Stomach (tissue), 4 donors: ENCODE results near the gene CNGA1.

Experiments used
- POLR2A ChIP-seq, 4 donors: fragments of 450-650 bp; IDR thresholded peaks; one replicate each; pipeline ENCODE4 v1.6.1; 2016; ENCODE audit warnings: antibody characterized with exemption in 4 of 4, control low read depth in 2 of 4, mild to moderate bottlenecking in 1 of 4, moderate library complexity in 1 of 4
- POLR2AphosphoS5 ChIP-seq, 3 donors: sonication (generic); formaldehyde crosslinking; IDR thresholded peaks; one replicate each; pipeline ENCODE4 v1.6.1; 2016; ENCODE audit warnings: antibody characterized with exemption in 3 of 3
- TF ChIP-seq, protein P1 (sequence below), 7 experiments: fragments of 450-650 bp in 4 of 7; fragments of 200-600 bp in 3 of 7; sonication (generic) in 3 of 7; IDR thresholded peaks; one replicate each; pipeline ENCODE4 v1.5.1; 2016 to 2019; ENCODE audit warnings: antibody characterized with exemption in 7 of 7, control low read depth in 2 of 7, mild to moderate bottlenecking in 1 of 7

GRCh38 chr4:48015216-48015615, 1.3 kb downstream of the CNGA1 start:
- TF ChIP-seq, protein P1, sequence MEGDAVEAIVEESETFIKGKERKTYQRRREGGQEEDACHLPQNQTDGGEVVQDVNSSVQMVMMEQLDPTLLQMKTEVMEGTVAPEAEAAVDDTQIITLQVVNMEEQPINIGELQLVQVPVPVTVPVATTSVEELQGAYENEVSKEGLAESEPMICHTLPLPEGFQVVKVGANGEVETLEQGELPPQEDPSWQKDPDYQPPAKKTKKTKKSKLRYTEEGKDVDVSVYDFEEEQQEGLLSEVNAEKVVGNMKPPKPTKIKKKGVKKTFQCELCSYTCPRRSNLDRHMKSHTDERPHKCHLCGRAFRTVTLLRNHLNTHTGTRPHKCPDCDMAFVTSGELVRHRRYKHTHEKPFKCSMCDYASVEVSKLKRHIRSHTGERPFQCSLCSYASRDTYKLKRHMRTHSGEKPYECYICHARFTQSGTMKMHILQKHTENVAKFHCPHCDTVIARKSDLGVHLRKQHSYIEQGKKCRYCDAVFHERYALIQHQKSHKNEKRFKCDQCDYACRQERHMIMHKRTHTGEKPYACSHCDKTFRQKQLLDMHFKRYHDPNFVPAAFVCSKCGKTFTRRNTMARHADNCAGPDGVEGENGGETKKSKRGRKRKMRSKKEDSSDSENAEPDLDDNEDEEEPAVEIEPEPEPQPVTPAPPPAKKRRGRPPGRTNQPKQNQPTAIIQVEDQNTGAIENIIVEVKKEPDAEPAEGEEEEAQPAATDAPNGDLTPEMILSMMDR (IDR thresholded peaks at IDR 0.05) = no peak
- no peak for TF ChIP-seq POLR2A (IDR thresholded peaks at IDR 0.05)
- no peak for TF ChIP-seq POLR2AphosphoS5 (IDR thresholded peaks at IDR 0.05)
